PC-9 (cell line): ENCODE measurements around the gene SIM2. TPM values are rescaled to one million over a fixed set of nuclear protein-coding genes. Genes with fewer than 3 reads are reported as not detected.

ENCODE experiments used
- BruUV-seq: library from RNA; stranded (reverse); fragments of 400-500 nt; replicated peaks from 2 replicates; lab custom pipeline; 2021; lab: Mats Ljungman, UMichigan
- CTCF ChIA-PET: fragments of 300-600 bp; sonication (Branson Sonifier 250); formaldehyde crosslinking; loops from one replicate; lab custom pipeline; 2022; ENCODE audit warnings: antibody characterized with exemption; lab: Charles Lee
- POLR2A ChIA-PET: fragments of 300-600 bp; sonication (Branson Sonifier 250); formaldehyde crosslinking; loops from one replicate; lab custom pipeline; 2022; ENCODE audit warnings: antibody characterized with exemption; ENCODE audit not compliant: unreplicated experiment; lab: Charles Lee
- DNase-seq, 2 experiments: peaks; one replicate each; pipeline versions ENCODE4 v3.0.0 to v3.0.0-alpha.2; 2015 to 2022; ENCODE audit warnings: mixed read lengths in 1 of 2
- H2AFZ ChIP-seq: fragments of 200-600 bp; sonication (generic); 2 replicates; pipeline ENCODE4 v1.8.1; 2017; ENCODE audit warnings: antibody characterized with exemption
- H3F3A ChIP-seq: fragments of 200-600 bp; sonication (generic); 2 replicates; pipeline ENCODE4 v1.8.1; 2017; ENCODE audit warnings: antibody characterized with exemption, mild to moderate bottlenecking, low read depth; ENCODE audit not compliant: insufficient read depth
- H3K27ac ChIP-seq: fragments of 200-600 bp; sonication (generic); 2 replicates; pipeline ENCODE4 v1.6.1; 2016; ENCODE audit warnings: mixed run types
- H3K27me3 ChIP-seq: fragments of 200-600 bp; sonication (generic); 2 replicates; pipeline ENCODE4 v1.6.1; 2016; ENCODE audit warnings: low read depth, mixed run types; ENCODE audit not compliant: insufficient read depth
- H3K36me3 ChIP-seq: fragments of 200-600 bp; sonication (generic); 2 replicates; pipeline ENCODE4 v1.6.1; 2016; ENCODE audit warnings: low read depth, mixed run types
- H3K4me1 ChIP-seq: fragments of 200-600 bp; sonication (generic); replicated peaks from 2 replicates; pipeline ENCODE4 v1.6.1; 2016; ENCODE audit warnings: mixed run types; ENCODE audit not compliant: insufficient read depth
- H3K4me2 ChIP-seq: fragments of 200-600 bp; sonication (generic); 2 replicates; pipeline ENCODE4 v1.6.1; 2017; ENCODE audit warnings: mixed run types
- H3K4me3 ChIP-seq: fragments of 200-600 bp; sonication (generic); 2 replicates; pipeline ENCODE4 v1.6.1; 2016; ENCODE audit warnings: mixed run types
- H3K79me2 ChIP-seq: fragments of 200-600 bp; sonication (generic); 2 replicates; pipeline ENCODE4 v1.6.1; 2017; ENCODE audit warnings: low read depth, mixed run types
- H3K9me2 ChIP-seq: fragments of 200-600 bp; sonication (generic); 2 replicates; pipeline ENCODE4 v1.8.1; 2017; ENCODE audit warnings: mild to moderate bottlenecking; ENCODE audit not compliant: insufficient read depth
- H3K9me3 ChIP-seq: fragments of 200-600 bp; sonication (generic); 2 replicates; pipeline ENCODE4 v1.8.1; 2016; ENCODE audit warnings: low read depth; ENCODE audit not compliant: insufficient read depth
- H4K20me1 ChIP-seq: fragments of 200-600 bp; sonication (generic); 2 replicates; pipeline ENCODE4 v1.8.1; 2017; ENCODE audit not compliant: insufficient read depth
- EZH2 ChIP-seq: fragments of 200-600 bp; sonication (generic); IDR thresholded peaks from 2 replicates; pipeline ENCODE4 v1.8.0; 2017; ENCODE audit warnings: antibody characterized with exemption, low read depth
- intact Hi-C: fragments of 100-400 bp; cut with micrococcal nuclease; formaldehyde crosslinking; loops from one replicate; pipeline ENCODE4 v1.10.0; 2022; ENCODE audit not compliant: unreplicated experiment
- total RNA-seq: library from RNA; stranded (reverse); gene quantifications from 2 replicates; pipeline ENCODE4 v1.2.3, GENCODE V29; 2021
- TF ChIP-seq, protein P1 (sequence below): fragments of 200-600 bp; sonication (generic); conservative IDR thresholded peaks from 2 replicates; pipeline ENCODE4 v1.6.1; 2017; ENCODE audit warnings: mixed run types, antibody characterized with exemption, mild to moderate bottlenecking, moderate library complexity

SIM2 gene
- total RNA-seq, 1 experiment from 2014 or later = 18.5 TPM

DNA sequence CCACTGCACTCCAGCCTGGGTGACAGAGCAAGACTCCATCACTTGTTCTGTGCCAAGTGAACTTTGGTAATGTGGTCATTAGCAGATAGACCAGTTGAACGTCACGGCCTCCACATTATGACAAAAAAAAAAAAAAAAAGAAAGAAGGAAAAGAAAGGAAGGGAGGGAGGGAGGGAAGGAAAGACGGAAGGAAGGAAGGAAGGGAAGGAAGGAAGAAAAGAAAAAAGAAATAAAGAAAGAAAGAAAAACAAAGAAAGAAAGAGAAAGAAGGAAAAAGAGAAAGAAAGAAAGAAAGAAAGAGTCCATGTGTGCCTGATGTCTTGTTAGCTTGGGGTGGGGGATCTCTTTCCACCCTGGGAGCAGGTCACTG lies 45.3 kb downstream of the SIM2 start:
- Histone ChIP-seq H3K27me3 (no peaks in the 10 kb centered on the region), H2AFZ (no peak overlapping the region), H3K4me1 (no peaks in the 10 kb centered on the region), H3K79me2 (no peaks in the 10 kb centered on the region), H3K4me3 (no peak overlapping the region), H3K36me3 (no peaks in the 10 kb centered on the region), H4K20me1 (no peaks in the 10 kb centered on the region), H3K9me2 (no peaks in the 10 kb centered on the region), H3F3A (no peaks in the 10 kb centered on the region), H3K9me3 (no peaks in the 10 kb centered on the region), H3K27ac (no peak overlapping the region), H3K4me2 (no peak overlapping the region)
- TF ChIP-seq, protein P1, sequence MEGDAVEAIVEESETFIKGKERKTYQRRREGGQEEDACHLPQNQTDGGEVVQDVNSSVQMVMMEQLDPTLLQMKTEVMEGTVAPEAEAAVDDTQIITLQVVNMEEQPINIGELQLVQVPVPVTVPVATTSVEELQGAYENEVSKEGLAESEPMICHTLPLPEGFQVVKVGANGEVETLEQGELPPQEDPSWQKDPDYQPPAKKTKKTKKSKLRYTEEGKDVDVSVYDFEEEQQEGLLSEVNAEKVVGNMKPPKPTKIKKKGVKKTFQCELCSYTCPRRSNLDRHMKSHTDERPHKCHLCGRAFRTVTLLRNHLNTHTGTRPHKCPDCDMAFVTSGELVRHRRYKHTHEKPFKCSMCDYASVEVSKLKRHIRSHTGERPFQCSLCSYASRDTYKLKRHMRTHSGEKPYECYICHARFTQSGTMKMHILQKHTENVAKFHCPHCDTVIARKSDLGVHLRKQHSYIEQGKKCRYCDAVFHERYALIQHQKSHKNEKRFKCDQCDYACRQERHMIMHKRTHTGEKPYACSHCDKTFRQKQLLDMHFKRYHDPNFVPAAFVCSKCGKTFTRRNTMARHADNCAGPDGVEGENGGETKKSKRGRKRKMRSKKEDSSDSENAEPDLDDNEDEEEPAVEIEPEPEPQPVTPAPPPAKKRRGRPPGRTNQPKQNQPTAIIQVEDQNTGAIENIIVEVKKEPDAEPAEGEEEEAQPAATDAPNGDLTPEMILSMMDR = no peak
- no peak for TF ChIP-seq EZH2
- no TSS peak for BruUV-seq
- ChIA-PET POLR2A (no interaction called here), CTCF (no interaction called here)
- intact Hi-C loops = no loop called here
- DNase-seq = no peak

- Histone ChIP-seq H3K27me3 (no peaks in the 10 kb centered on the region), H3K9me3 (no peaks in the 10 kb centered on the region)
- DNase-seq = no peak
Observed at GRCh38 chr21:36744560-36745231, 45.8 kb downstream of the SIM2 start.

GRCh38 chr21:36745459-36745858 lies 46.5 kb downstream of the SIM2 start:
- H3K4me1 ChIP-seq = no peaks in the 10 kb centered on the region
- H3F3A ChIP-seq = no peaks in the 10 kb centered on the region
- intact Hi-C loops = loop anchor here (5.0 kb wide), 1 partner anchor 172 kb away; no protein-coding TSS in a partner anchor
- no peak for DNase-seq
- no peaks in the 10 kb centered on the region for H4K20me1 ChIP-seq
- no peaks in the 10 kb centered on the region for H3K9me3 ChIP-seq
- H3K79me2 ChIP-seq = no peaks in the 10 kb centered on the region
- no peak for TF ChIP-seq EZH2
- TF ChIP-seq, protein P1 = no peak
- H3K36me3 ChIP-seq = no peaks in the 10 kb centered on the region
- H3K4me2 ChIP-seq = no peak overlapping the region
- no peak overlapping the region for H3K27ac ChIP-seq
- H3K27me3 ChIP-seq = no peaks in the 10 kb centered on the region
- no peak overlapping the region for H2AFZ ChIP-seq
- POLR2A ChIA-PET = no interaction called here
- H3K4me3 ChIP-seq = no peak overlapping the region
- no peaks in the 10 kb centered on the region for H3K9me2 ChIP-seq
- CTCF ChIA-PET = interaction anchor here (0.6 kb wide), 1 partner anchor 96 kb away, joined by 3 read pairs; no protein-coding TSS in a partner anchor
- no TSS peak for BruUV-seq

More at GRCh38 chr21:36744560-36745231, 45.8 kb downstream of the SIM2 start:
- intact Hi-C loops = loop anchor here (5.0 kb wide), 1 partner anchor 173 kb away; no protein-coding TSS in a partner anchor
- H3K79me2 ChIP-seq = no peaks in the 10 kb centered on the region
- H3F3A ChIP-seq = no peaks in the 10 kb centered on the region
- no peaks in the 10 kb centered on the region for H3K4me1 ChIP-seq
- no peaks in the 10 kb centered on the region for H3K36me3 ChIP-seq
- POLR2A ChIA-PET = no interaction called here
- no peak overlapping the region for H3K27ac ChIP-seq
- no peaks in the 10 kb centered on the region for H4K20me1 ChIP-seq
- no peak overlapping the region for H2AFZ ChIP-seq
- no peaks in the 10 kb centered on the region for H3K9me2 ChIP-seq
- CTCF ChIA-PET = no interaction called here
- H3K4me2 ChIP-seq = no peak overlapping the region
- TF ChIP-seq, protein P1 = no peak
- no peak for TF ChIP-seq EZH2
- no TSS peak for BruUV-seq
- H3K4me3 ChIP-seq = no peak overlapping the region
